HG03060 (cell line): ENCODE results near the gene SETD1B.

Source experiments
- ATAC-seq: cut with Tn5 transposase; IDR thresholded peaks from one replicate; pipeline ENCODE4 v1.9.1; 2021; ENCODE audit warnings: low read depth, moderate number of reproducible peaks; ENCODE audit not compliant: unreplicated experiment

SETD1B gene

DNA sequence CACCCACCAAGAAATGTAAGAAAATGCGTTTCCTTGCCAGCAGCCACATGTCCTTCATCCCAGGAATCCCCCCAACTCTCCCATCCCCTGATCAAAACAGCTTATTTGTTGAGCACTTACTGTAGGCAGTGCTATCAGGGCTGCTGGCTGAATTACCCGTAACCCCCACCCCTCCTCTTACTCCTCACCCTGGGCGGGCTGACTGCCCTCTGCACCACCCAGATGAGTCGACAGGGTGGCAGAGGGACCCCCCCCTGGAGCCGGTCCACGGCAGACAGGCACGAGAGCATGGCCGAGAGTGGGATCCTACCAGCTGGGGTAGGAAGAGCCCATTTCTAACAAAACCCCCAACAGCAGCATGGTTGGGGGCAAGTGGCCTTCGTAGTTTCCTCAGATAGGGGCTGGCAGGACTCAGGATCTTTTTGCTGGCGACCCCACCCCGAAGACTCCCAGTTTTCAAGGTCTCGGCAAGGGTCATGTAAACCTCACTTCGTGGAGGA is 9.2 kb upstream of the SETD1B start:
- no peak for ATAC-seq

DNA sequence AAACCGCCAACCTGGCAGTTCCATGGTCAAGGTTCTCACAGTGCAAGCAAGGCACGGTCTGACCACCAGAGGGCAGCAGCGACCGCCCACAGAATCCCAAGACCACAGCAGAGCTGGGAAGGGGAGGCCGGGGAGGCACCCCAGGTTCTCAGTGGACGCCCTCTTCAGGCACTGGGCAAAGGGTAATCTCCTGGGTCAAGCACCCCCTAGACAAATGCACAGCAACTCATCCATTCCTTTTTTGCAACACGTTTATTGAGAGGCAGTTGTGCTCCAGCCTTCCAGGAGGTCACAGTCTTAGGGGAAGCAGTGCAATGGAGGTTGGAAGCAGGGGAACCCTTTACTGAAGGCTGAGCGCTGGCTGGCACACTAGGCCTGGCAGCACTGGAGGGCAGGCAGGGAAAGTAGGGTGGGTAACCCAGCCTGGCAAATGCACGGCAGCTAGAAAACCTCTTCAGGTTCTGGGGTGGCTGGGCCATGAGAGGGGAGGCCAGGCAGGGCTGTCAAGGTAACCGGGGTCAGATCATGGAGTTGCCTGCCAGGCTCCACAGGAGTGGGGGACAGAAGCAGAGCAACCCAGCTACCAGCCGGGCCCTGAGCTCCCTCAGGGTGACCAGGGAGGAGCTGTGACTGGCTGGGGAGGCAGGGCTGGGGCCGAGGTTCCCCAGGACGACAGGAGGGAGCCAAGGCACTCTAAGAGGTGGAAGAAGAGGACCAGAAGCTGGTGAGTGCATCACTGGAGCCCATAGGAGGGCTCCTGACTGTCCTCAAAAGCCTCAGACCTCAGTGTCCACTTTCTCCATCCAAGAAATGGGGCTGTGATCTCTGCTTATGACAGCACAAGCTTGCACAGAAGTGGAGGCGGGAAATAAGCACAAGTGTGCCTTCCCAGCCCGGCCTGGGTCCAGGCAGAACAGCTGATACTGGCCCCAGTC is 8.5 kb upstream of the SETD1B start:
- no peak for ATAC-seq

DNA sequence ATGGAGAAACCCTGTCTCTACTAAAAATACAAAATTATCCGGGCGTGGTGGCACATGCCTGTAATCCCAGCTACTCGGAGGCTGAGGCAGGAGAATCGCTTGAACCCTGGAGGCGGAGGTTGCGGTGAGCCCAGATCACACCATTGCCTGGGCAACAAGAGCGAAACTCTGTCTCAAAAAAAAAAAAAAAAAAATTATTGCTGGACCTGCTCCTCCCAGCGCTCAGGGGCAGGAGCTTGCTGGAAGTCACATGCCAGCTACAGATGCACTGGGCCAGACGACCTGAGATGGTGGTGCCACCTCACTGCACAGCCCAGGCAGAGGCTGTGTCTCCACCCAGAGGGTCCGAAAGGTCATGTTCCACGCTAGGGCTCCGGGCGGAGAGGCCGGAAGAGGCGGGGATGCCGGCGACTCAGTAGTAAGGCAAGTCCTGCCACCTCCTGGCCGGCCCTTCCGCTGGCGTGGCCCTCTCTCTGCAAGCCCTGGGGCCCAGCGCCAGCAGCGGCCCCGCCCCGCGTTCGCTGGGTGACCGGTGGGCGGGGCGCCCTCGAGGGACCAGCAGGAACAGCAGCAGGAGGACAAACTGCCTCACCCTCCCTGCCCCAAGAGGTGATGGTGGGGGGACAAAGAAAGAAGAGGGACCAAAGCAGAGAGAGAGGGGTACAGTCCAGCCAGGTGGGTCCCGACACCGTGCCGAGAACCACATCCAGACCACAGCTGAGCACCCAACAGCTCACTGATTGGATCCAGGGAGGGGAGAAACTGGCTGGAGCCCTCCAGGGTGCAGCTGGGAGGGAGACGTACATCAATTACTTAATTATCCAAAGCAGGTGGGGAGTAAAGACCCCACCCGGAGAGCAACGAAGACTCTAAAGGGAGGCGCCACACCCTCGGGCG is 6.7 kb upstream of the SETD1B start:
- no peak for ATAC-seq

DNA sequence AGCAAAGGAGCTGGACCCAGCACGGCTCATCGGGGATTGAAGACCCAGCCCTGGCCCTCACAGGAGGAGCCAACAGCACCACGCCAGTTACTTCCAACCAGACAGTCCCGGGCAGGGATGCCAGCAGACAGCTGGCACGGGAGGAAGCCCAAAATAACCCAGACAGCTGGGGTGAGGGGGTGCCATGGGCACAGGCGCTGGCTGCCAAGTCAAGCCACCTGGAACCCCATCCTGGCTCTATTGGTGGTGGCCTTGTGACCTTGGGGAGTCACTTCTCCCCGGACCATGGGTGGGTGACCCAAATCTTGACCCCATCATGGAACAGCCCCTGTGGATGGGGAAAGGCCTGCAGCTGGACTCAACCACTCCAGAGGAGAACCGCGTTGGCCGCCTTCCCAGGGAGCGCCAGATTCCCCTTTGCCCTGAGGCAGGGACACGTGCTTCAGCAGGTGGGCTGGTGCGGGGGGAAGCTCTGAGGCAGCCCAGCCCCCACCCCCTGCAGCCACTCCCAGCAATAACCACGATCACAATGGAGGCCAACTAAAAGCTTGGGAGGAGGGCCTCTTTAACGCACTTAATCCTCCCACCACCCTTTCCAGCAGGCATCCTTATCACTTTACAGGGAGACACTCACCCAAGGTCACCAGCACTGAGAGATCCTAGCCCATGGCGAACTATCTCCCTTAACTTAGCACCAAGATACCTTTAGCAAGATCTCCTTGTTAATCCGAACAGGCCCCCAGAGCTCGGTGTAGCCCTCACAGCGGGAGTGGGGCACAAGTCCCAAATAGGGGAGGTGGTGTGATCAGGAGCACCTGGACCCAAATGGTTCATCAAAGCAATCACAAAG is 5.6 kb upstream of the SETD1B start:
- no peak for ATAC-seq

DNA sequence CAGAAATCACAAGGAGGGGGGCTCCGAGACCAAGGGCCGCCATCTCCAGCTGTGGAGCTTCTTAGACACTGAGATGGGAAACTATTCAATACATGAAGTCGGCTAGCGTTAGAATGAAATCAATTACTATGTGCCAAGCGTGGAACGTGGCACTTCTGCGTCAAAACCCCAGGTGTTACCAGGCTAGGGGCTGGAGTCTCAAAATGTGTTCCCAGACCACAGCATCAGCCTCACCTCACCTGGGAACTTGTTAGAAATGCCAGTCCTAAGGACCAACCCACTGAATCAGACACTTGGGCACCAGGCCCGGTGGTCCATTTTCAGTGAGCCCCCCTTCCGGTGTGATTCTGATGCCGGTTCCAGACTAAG is 5.0 kb upstream of the SETD1B start:
- ATAC-seq: no peak

DNA sequence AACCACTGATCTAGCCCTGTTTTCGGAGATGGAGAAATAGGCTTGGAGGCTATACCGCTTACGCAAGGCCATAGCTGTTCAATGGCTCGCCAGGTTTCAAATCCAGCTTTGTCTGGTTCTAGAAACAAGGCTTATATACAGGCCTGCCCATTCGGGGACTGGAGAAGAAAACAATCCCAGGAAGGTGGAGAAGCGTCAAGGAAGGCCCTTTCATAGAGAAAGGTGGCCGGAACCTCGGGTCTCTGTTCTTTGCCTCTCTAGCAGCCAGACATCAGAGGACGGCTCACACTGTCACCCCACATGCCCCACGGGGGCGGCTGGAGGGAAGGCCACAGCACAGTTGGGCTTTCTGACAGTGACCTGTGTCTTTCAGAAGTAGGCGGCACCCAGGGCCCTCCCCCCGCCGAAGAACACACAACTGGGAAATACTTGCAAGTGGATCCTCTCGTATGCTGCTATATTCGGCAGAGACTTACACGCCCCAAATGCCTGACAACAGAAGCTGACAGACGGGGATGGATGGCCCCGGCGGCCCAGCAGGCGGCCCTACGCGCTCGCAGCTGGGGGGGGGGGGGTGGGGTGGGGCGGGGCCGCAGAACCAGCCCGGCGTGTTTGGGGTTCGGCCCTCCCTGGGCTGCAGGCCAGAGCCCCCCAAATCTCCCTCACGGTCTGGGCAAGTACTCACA is 4.5 kb upstream of the SETD1B start:
- ATAC-seq: no peak

DNA sequence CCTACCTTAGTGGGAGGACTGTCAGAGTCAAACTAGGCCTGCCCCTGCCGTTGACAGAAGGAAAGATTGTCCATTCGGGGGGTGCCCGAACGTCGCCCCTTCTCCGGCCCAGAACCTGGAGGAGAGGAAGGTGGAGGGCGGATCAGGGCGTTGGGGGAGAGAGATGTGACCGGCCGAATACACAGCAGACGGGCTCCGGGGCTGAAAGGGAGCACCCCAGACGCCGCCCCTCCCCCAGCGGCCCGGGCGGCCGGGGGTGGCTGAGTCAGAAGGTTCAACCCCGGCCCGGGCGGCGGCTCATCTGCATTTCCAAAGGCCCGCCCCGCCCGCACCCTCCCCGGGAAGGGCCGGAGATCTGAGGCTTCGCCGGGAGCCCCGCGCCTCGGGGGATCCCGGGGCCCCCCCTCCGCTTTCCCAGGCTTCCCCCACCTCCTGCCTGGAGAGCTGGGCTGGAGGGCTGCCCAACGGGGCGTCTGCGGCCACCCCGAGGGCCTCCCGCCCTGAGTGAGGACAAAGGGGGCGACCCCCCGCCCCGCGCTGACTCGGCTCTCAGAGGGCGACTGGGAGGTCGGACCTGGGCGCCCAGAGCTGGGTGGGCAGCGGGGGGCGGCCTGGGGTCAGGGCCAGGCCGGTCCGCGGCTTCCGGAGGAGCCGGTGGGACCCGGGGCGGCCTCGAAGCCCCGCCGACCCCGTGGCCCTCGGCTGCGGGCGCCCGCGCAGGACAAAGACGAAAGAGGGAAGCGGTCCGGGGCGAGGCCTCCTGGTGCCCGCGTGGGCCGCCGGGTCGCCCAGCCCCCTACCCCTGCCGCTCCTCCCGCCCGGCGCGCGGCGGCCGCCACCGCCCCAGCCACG is 3.7 kb upstream of the SETD1B start:
- no peak for ATAC-seq

DNA sequence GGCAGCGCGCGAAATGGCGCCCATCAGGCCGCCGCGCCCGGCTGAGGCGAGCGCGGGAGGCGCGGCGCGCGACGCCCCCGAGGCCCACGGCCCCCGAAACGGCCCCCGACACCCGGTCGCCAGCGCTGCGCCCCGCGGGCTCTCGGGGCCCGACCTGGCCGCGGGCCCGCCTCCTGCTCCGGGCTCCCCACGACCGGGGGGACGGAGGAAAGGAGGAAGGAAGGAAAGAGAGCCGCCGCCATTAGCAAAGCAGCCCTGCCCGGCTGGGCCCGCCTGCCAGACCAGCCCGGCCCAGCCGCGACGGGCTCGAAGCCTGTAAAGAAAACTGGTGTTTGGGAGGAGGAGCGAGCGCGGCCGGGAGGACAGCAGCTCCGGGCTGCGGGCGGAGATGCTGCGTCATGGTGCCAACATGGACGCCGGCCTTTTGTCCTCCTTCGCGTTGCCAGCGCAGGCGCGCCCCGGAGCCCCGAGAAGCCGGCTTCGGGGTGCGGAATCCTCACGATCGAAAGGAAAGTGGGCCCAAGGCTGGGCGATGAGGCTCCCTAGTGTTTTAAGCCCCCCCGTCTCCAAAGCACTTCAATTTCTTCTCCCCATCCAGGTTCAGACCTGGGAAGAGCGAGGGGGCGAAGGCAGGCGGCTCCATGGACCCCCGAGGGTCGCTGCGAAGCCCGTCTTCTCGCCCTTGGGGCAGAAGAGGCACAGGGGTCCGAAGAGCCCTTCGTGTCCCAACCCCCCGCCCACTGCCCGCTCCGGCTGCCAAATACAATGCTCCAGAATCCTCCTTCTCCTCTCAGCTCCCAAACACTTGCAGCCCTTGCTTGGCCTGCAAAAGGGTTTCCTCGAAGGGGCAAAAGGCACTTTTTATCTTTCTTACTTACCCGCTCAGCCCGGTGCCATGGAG is 2.9 kb upstream of the SETD1B start:
- no peak for ATAC-seq

DNA sequence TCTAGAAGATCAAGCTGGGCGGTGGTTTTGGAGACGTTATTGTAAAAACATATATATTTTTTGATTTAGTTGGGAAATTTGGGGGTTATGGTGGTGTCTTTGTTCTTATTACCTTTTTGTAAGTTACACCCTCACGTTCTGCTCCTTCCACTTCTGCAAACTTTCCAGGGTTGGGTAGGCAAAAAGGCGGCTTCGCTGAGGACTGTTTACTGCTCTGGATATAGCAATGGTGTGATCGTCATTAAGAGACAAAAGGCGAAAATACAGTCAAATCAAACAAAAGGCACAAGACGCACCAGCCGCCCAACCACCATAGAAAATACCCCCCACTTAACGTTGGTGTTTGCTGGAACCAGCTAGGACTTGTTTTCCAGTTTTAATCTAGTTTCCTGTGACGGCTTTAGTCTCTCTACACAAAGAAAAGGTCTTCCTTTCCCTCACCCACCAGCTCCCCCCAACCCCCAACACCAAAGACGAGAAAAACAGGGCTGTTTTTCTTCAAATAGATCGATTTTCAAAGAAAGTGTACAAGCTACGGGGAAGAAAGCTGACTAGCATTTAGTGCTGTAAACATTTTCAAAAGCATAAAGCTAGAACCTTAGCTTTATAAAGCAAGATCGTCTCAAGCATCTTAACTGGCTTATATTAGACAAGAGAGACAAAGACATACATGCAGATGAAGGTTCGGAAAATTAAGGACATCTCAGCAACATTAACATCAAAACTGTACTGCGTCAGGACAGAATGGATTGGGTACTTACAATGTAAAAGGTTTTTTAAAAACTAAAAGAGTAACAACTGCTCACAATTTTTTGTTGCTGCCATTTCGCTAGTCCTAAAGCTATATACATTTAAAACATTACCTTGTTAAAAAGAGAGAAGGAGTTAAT is 2.0 kb upstream of the SETD1B start:
- ATAC-seq: no peak

DNA sequence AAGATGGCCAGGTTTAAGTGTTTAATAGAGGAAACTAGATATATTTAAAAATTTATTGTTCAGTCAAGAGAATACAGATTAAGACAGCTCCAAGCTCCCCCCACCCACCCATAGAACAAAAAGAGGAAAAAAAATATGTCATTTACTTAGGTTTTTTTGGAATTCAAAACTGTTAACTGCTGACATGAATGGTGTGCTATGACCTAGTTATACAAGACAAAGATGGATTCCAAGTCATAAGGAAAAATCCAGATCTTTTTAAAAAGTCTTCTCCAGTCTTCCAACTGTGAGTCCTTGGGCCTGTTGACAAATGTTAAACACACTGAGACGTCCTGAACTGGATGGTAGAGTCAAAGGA is 1.3 kb upstream of the SETD1B start:
- no peak for ATAC-seq

DNA sequence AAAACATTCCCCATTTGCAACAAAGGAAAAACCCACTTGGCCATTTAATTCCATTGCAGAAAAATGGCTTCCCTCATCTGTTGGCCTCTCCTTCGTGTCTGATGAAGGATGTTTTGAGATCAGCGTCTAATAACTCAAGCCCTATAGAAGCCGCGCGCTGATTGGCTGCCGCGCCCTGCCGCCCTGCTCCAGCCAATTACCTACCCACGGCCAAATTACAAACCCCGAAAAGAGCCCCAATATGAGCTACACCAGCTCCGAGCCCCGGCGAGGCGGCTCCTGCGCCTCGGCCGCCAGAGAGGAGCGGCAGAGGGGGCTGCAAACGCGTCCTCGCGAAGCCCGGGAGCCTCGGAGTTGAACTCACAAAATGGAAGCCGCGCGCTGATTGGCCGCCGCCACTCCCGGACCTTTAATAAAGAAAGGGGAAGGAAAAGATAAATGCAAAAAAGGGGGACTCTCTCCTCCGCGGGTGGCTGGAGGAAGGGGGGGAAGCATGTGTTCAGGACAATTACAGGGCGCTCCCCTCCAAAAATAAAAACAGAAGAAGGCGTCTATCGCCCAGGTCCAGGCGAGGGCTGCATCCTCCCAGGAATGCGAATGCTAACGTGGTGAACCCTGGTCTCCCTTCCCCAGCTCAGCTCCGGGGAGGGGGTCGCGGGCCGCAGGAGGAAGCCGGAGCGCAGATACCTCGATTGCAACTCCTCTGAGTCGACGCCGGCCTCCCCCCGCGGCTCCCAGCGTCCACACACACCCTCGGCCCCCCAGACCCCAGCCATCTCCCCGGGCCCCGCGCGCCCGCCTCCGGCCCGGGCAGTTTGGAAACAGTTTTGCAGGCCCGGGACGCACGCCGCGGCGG is 738 bp upstream of the SETD1B start:
- ATAC-seq: peak; percentile 54

DNA sequence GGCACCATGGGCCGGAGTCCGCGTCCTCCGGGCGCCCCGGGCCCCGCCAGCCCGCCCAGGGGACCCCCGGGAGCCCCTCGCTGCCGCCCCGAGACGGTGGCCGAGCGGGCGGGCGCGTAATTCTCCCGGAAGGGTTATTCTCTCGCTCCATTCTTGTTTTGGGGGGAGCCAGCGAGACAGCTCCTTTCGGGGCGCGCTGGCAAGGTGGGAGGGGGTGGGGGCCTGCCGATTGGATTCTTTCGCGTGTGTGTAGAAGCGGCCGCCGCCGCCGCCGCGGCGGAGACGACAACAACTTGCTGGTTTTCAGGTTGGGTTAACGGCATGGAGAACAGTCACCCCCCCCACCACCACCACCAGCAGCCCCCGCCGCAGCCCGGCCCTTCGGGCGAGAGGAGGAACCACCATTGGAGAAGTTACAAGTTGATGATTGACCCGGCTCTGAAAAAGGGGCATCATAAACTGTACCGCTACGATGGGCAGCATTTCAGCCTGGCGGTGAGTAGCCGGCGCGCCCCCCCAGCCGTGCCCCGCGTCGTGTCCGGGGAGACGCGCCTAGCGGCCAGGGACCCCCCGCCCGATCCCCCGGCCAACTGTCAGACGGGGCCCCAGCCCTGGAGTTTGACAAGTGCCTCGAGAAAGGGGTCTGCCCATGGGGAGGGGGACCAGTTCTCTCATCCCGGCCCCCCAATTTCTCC is 755 bp downstream of the SETD1B start:
- no peak for ATAC-seq

DNA sequence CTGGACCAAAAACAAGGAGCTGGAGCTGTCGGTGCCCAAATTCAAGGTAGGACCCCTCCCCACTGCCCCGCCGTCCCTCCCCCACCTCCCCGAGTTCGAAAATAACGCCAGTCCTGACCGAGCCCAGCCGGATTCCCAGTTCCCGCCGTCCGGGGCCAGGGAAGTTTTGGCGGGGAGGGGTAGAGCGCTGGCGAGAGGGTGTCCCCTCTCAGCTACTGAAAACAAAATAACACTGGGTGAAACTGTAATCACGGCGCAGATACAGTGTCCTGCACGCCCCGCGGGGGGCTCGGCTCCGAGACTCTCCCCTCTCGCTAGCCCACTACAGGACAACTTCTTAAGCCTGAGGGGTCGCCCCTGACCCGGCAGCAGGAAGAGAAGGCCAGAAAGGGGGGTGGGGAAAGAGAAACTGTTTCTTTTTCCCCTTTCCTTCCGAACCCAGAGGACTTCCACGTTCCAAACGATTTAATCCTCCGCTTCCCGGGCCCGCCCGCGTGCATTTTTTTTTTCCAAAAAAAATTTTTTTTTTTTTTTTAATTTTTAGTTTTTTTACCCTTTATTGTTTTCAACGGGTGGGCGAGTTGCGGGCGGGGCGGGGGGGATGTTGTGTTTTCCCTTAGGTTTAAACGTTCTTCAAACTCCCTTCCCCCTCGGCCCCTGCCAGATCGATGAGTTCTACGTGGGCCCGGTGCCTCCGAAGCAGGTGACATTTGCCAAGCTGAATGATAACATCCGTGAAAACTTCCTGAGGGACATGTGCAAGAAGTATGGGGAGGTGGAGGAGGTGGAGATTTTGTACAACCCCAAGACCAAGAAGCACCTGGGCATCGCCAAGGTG is 1.6 kb downstream of the SETD1B start:
- no peak for ATAC-seq

DNA sequence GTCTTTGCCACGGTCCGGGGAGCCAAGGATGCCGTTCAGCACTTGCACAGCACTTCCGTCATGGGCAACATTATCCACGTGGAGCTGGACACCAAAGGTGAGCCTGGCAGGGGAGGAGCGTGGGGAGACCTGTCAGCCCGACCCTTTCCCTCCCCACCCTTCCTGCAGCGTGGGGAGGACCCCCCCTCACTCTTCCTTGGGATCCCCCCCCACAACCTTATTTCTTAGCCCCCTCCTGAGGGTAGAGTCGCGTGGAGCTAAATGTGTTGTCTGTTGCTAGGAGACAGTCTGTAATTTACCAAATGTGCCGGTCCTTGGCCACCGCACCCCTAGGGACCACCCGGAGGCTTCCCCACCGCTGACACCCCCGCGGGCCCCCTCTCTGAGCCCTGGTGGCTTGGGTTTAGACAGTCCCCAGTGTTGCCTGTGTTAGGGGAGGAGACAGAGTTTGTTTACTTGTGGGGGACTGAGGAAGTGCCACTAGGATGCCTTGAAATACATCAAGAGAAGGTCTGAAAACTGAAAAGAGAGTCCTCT is 2.3 kb downstream of the SETD1B start:
- ATAC-seq: no peak
